ENCODE results near the gene SIK3. TPM values are rescaled to one million over a fixed set of nuclear protein-coding genes. Genes with fewer than 3 reads are reported as not detected.

Gene SIK3
- total RNA-seq, 2 experiments from 2014 or later, result 81.4 to 86.1 TPM

DNA sequence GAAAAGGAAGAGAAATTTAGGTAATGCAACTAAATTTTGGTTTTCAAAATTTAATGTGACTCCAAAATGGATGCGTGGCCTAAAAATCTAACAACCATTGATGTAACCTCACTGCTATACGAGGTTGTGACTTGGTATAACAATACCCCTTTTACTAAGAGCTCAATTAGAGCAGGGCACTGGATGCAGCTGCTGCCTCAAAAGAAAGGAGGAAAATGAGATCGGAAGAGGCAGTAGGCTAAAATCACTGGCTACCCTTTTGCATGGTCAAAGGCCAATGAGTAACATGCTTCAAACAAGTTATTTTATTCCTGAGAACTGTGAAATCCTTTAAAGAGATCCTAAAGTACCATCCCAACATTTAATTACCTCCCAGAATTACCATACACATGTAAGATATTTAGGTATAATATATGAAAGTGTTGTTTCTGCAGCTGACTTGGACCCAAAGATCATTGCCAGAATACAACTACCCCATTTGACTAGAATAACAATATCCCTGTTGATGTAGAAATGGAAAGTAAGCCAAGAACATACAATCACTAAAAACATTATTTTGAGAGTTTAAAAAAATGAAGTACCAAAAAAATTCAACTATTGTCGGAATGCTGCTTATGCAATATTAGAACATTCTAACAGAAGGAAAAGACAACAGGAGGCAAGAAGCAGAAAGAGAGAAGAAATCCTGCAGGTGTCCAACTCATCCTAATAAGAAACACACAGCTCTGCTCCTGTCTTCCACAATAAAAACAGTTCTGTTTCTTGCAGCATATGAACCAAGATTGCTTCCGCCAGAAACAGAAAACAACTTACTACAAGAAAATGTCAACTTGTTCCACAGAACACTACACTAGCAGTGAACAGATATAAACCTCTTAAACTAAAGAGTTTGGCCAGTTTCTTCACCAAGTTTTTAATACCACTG lies 15.0 kb downstream of the SIK3 start:
- CTCF ChIA-PET, result interaction anchor here (0.7 to 1.2 kb wide), 2 partner anchors 42 to 81 kb away, joined by 3 read pairs; no protein-coding TSS in a partner anchor

DNA sequence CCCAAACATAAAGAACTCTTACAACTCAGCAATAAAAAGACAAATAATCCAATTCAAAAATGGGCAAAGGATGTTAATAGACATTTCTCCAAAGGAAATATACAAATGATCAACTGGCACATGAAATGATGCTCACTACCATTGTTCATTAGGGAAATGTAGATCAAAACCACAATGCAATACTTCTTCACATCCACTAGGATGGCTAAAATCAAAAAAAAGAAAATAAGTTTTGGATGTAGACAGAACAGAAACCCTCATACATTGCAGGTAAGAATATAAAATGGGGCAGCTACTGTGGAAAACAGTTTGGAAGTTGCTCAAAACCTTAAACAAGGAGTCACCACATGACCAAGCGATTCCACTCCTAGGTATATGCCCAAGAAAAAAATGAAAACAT lies 16.3 kb downstream of the SIK3 start:
- Mint-ChIP-seq H3K4me3 (no peak overlapping the region), H3K4me1 (ENCODE audit: low read depth) (peaks cover 80% of the 10 kb centered on the region), H3K36me3 (ENCODE audit: low read depth) (peaks cover 26% of the 10 kb centered on the region), H3K9me3 (no peaks in the 10 kb centered on the region), H3K27ac (no peak overlapping the region), H3K27me3 (no peaks in the 10 kb centered on the region)
- peaks cover 22% of the 10 kb centered on the region for H3K4me1 ChIP-seq (ENCODE audit: insufficient read depth, low read length)
- no peaks in the 10 kb centered on the region for H3K9me3 ChIP-seq (ENCODE audit: control insufficient read depth in 1 of 2, insufficient read depth in 1 of 2, low read length in 2 of 2)
- H3K36me3 ChIP-seq (ENCODE audit: insufficient read depth, low read length), result no peaks in the 10 kb centered on the region
- no peaks in the 10 kb centered on the region for H3K27me3 ChIP-seq (ENCODE audit: control insufficient read depth in 1 of 2, insufficient read depth in 2 of 2, low read length in 2 of 2)
- peak; percentile 51 for ATAC-seq (ENCODE audit: poor library complexity)
- intact Hi-C loops (cut with DNase I, micrococcal nuclease), result loop anchor here in 1 of 2 experiments (2.0 kb wide), 1 partner anchor 15 kb away; no protein-coding TSS in a partner anchor
- DNase-seq, result no peak
- POLR2A ChIA-PET, result interaction anchor here (1.3 kb wide), 1 partner anchor 16 kb away, joined by 5 read pairs; the partner anchor contains the start of gene SIK3
- no peak overlapping the region for H3K4me3 ChIP-seq (ENCODE audit: low read length)
- CTCF ChIA-PET, result no interaction called here
- TF ChIP-seq, protein P1, sequence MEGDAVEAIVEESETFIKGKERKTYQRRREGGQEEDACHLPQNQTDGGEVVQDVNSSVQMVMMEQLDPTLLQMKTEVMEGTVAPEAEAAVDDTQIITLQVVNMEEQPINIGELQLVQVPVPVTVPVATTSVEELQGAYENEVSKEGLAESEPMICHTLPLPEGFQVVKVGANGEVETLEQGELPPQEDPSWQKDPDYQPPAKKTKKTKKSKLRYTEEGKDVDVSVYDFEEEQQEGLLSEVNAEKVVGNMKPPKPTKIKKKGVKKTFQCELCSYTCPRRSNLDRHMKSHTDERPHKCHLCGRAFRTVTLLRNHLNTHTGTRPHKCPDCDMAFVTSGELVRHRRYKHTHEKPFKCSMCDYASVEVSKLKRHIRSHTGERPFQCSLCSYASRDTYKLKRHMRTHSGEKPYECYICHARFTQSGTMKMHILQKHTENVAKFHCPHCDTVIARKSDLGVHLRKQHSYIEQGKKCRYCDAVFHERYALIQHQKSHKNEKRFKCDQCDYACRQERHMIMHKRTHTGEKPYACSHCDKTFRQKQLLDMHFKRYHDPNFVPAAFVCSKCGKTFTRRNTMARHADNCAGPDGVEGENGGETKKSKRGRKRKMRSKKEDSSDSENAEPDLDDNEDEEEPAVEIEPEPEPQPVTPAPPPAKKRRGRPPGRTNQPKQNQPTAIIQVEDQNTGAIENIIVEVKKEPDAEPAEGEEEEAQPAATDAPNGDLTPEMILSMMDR (IDR thresholded peaks at IDR 0.05), result no peak
- no peak overlapping the region for H3K27ac ChIP-seq (ENCODE audit: low read depth in 1 of 2, low read length in 2 of 2)

More for the DNA sequence above, 15.0 kb downstream of the SIK3 start:
- Mint-ChIP-seq H3K9me3 (no peaks in the 10 kb centered on the region), H3K36me3 (ENCODE audit: low read depth) (peaks cover 33% of the 10 kb centered on the region), H3K27ac (no peak overlapping the region), H3K4me1 (ENCODE audit: low read depth) (peaks cover 81% of the 10 kb centered on the region), H3K27me3 (no peaks in the 10 kb centered on the region), H3K4me3 (no peak overlapping the region)
- Histone ChIP-seq H3K4me3 (ENCODE audit: low read length) (no peak overlapping the region), H3K36me3 (ENCODE audit: insufficient read depth, low read length) (no peaks in the 10 kb centered on the region), H3K4me1 (ENCODE audit: insufficient read depth, low read length) (peaks cover 28% of the 10 kb centered on the region), H3K27ac (ENCODE audit: low read depth in 1 of 2, low read length in 2 of 2) (no peak overlapping the region), H3K27me3 (ENCODE audit: control insufficient read depth in 1 of 2, insufficient read depth in 2 of 2, low read length in 2 of 2) (no peaks in the 10 kb centered on the region), H3K9me3 (ENCODE audit: control insufficient read depth in 1 of 2, insufficient read depth in 1 of 2, low read length in 2 of 2) (no peaks in the 10 kb centered on the region)
- ATAC-seq (ENCODE audit: poor library complexity) (no peak), DNase-seq (no peak)
- TF ChIP-seq, protein P1 (IDR thresholded peaks at IDR 0.05), result no peak
- intact Hi-C loops (cut with DNase I, micrococcal nuclease), result loop anchor here in 1 of 2 experiments (2.0 kb wide), 1 partner anchor 14 kb away; no protein-coding TSS in a partner anchor
- POLR2A ChIA-PET, result interaction anchor here (1.3 kb wide), 2 partner anchors 12 to 15 kb away, joined by 5 read pairs; partner anchors contain the start of gene SIK3

DNA sequence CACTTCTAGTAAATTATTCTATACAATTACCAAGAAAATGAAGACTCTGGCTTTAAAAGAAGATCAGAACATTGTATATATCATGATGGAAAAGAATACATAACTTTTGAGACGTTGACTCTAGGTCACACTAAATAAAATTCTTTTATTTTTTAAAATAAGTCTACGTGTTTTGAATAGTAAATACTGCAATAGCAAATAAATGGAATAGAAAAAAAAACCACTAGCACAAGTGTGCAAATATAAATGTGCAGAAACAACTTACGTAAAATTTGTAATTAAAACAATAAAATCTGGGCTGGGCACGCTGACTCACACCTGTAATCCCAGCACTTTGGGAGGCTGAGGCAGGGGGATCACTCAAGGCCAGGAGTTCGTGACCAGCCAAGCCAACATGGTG lies 17.9 kb downstream of the SIK3 start:
- CTCF ChIA-PET, result interaction anchor here (0.6 kb wide), 1 partner anchor 200 kb away, joined by 3 read pairs; no protein-coding TSS in a partner anchor
- Histone ChIP-seq H3K4me3 (ENCODE audit: low read length) (no peak overlapping the region), H3K36me3 (ENCODE audit: insufficient read depth, low read length) (no peaks in the 10 kb centered on the region), H3K9me3 (ENCODE audit: control insufficient read depth in 1 of 2, insufficient read depth in 1 of 2, low read length in 2 of 2) (no peaks in the 10 kb centered on the region), H3K4me1 (ENCODE audit: insufficient read depth, low read length) (peaks cover 23% of the 10 kb centered on the region), H3K27ac (ENCODE audit: low read depth in 1 of 2, low read length in 2 of 2) (no peak overlapping the region), H3K27me3 (ENCODE audit: control insufficient read depth in 1 of 2, insufficient read depth in 2 of 2, low read length in 2 of 2) (no peaks in the 10 kb centered on the region)
- intact Hi-C loops (cut with DNase I, micrococcal nuclease), result no loop called here
- peaks cover 70% of the 10 kb centered on the region for H3K4me1 Mint-ChIP-seq (ENCODE audit: low read depth)
- POLR2A ChIA-PET, result no interaction called here
- no peaks in the 10 kb centered on the region for H3K27me3 Mint-ChIP-seq
- DNase-seq, result no peak
- no peaks in the 10 kb centered on the region for H3K9me3 Mint-ChIP-seq
- ATAC-seq (ENCODE audit: poor library complexity), result no peak
- TF ChIP-seq, protein P1 (IDR thresholded peaks at IDR 0.05), result no peak
- no peak overlapping the region for H3K4me3 Mint-ChIP-seq
- no peak overlapping the region for H3K27ac Mint-ChIP-seq
- H3K36me3 Mint-ChIP-seq (ENCODE audit: low read depth), result peaks cover 19% of the 10 kb centered on the region

Measured in CD4-positive, alpha-beta T cell (primary cell).